HepG2 (cell line): Measurements from ENCODE around the gene DHRS1. TPM values are rescaled to one million over a fixed set of nuclear protein-coding genes. Genes with fewer than 3 reads are reported as not detected.

Experiments
- AHDC1 ChIP-seq: sonication (generic); formaldehyde crosslinking; IDR thresholded peaks from 2 replicates; pipeline ENCODE4 v1.5.1; 2020; ENCODE audit warnings: mild to moderate bottlenecking, missing genetic modification reagents, borderline replicate concordance
- ASH2L ChIP-seq: fragments of 300-600, 200-600 bp; sonication (generic); IDR thresholded peaks from 2 replicates; pipeline ENCODE4 v1.7.0; 2017; ENCODE audit warnings: low read depth, mild to moderate bottlenecking, moderate library complexity, mixed read lengths, low read length; ENCODE audit not compliant: insufficient read length
- DNMT3B ChIP-seq: conservative IDR thresholded peaks from 2 replicates; pipeline ENCODE4 v1.6.1; 2016; ENCODE audit warnings: missing biosample characterization, control low read depth
- HNF4G ChIP-seq, 2 experiments: sonication (generic) in 1 of 2; formaldehyde crosslinking in 1 of 2; IDR thresholded peaks; 2 replicates each; pipeline versions ENCODE4 v1.4.0 to v1.6.1; 2011 to 2020; ENCODE audit warnings: borderline replicate concordance in 2 of 2, low read depth in 2 of 2, mild to moderate bottlenecking in 2 of 2, low read length in 1 of 2, missing genetic modification reagents in 1 of 2, moderate library complexity in 1 of 2
- KDM2A ChIP-seq: sonication (generic); formaldehyde crosslinking; IDR thresholded peaks from 2 replicates; pipeline ENCODE4 v1.4.0; 2020; ENCODE audit warnings: low read depth, missing genetic modification reagents, borderline replicate concordance
- LRRFIP1 ChIP-seq: sonication (generic); formaldehyde crosslinking; conservative IDR thresholded peaks from 2 replicates; pipeline ENCODE4 v1.4.0; 2020; ENCODE audit warnings: missing genetic modification reagents
- NFE2L1 ChIP-seq: sonication (generic); formaldehyde crosslinking; IDR thresholded peaks from 2 replicates; pipeline ENCODE4 v1.4.0; 2020; ENCODE audit warnings: missing genetic modification reagents, mild to moderate bottlenecking, borderline replicate concordance
- NFYC ChIP-seq: IDR thresholded peaks from 2 replicates; pipeline ENCODE4 v1.6.1; 2016; ENCODE audit warnings: missing genetic modification reagents, missing compliant biosample characterization
- SATB2 ChIP-seq: sonication (generic); formaldehyde crosslinking; IDR thresholded peaks from 2 replicates; pipeline ENCODE4 v1.5.0; 2020; ENCODE audit warnings: missing genetic modification reagents
- SP4 ChIP-seq: sonication (generic); formaldehyde crosslinking; IDR thresholded peaks from 2 replicates; pipeline ENCODE4 v1.8.1; 2023; ENCODE audit warnings: mild to moderate bottlenecking, missing genetic modification reagents
- SUZ12 ChIP-seq: fragments of 150-350 bp; IDR thresholded peaks from 2 replicates; pipeline ENCODE4 v1.6.1; 2014; ENCODE audit warnings: low read depth, low read length
- TRIM24 ChIP-seq: sonication (generic); formaldehyde crosslinking; IDR thresholded peaks from 2 replicates; pipeline ENCODE4 v1.8.0; 2022; ENCODE audit warnings: mild to moderate bottlenecking, missing genetic modification reagents
- ZNF235 ChIP-seq: sonication (generic); formaldehyde crosslinking; IDR thresholded peaks from 2 replicates; pipeline ENCODE4 v1.8.1; 2023; ENCODE audit warnings: mild to moderate bottlenecking, missing genetic modification reagents, borderline replicate concordance
- ZNF253 ChIP-seq: sonication (generic); formaldehyde crosslinking; IDR thresholded peaks from 2 replicates; pipeline ENCODE4 v1.8.0; 2022; ENCODE audit warnings: mild to moderate bottlenecking, missing genetic modification reagents, borderline replicate concordance
- ZNF484 ChIP-seq: sonication (generic); formaldehyde crosslinking; IDR thresholded peaks from 2 replicates; pipeline ENCODE4 v1.5.1; 2020; ENCODE audit warnings: mild to moderate bottlenecking, low read depth, missing genetic modification reagents, borderline replicate concordance
- ZNF572 ChIP-seq: sonication (generic); formaldehyde crosslinking; IDR thresholded peaks from 2 replicates; pipeline ENCODE4 v1.5.1; 2020; ENCODE audit warnings: mild to moderate bottlenecking, missing genetic modification reagents
- ZNF883 ChIP-seq: sonication (generic); formaldehyde crosslinking; IDR thresholded peaks from 2 replicates; pipeline ENCODE4 v1.5.1; 2020; ENCODE audit warnings: mild to moderate bottlenecking, missing genetic modification reagents; ENCODE audit errors: not compliant biosample characterization
- ZSCAN12 ChIP-seq: sonication (generic); formaldehyde crosslinking; IDR thresholded peaks from 2 replicates; pipeline ENCODE4 v1.9.0; 2021; ENCODE audit warnings: mild to moderate bottlenecking, missing genetic modification reagents
- polyA plus RNA-seq, 8 experiments: library from polyadenylated mRNA; depleted of rRNA in 3 of 8; stranded (reverse) in 7 of 8; unstranded in 1 of 8; fragments of >200 nt; fragmentation: Illumina TruSeq in 4 of 8; extraction: Trizol in 4 of 8; gene quantifications; 2 replicates each; pipeline versions ENCODE4 v1.2.1 to v1.2.3, GENCODE V29; 2011 to 2016; ENCODE audit warnings: low read depth in 4 of 8, missing spikeins in 1 of 8, mixed read lengths in 1 of 8; ENCODE audit not compliant: insufficient read depth in 1 of 8
- total RNA-seq, 5 experiments: library from RNA; depleted of rRNA; stranded (reverse); fragments of >200 nt; fragmentation: Illumina TruSeq; extraction: Trizol; gene quantifications; 2 replicates each; pipeline ENCODE4 v1.2.3, GENCODE V29; 2016; ENCODE audit warnings: low read depth in 1 of 5
- TF ChIP-seq, protein P1 (sequence below): sonication (generic); formaldehyde crosslinking; IDR thresholded peaks from 2 replicates; pipeline ENCODE4 v1.4.0; 2020; ENCODE audit warnings: mild to moderate bottlenecking, missing genetic modification reagents

DHRS1 gene
- total and polyA plus RNA-seq, 2 of the 13 experiments (the other 11 are each of a cell fraction or from before 2014, with no cell fraction given): 49.8 to 60.8 TPM

- no peak for TF ChIP-seq LRRFIP1
- TF ChIP-seq ZNF883 (CRISPR knock-in tag): no peak
- TF ChIP-seq SP4 (CRISPR knock-in tag): peak; percentile 25
- TF ChIP-seq TRIM24 (CRISPR knock-in tag): 0 out of 2 replicates have a peak, but pooled peaks have one; percentile 57
- no peak for TF ChIP-seq ASH2L
- no peak for TF ChIP-seq AHDC1 (CRISPR knock-in tag)
- TF ChIP-seq NFYC: no peak; the same call in 1 of the 2 replicates
- TF ChIP-seq ZNF253 (CRISPR knock-in tag): no peak
- no peak for TF ChIP-seq ZNF484 (CRISPR knock-in tag)
- 0 out of 2 replicates have a peak, but pooled peaks have one; percentile 6 for TF ChIP-seq KDM2A (CRISPR knock-in tag)
- TF ChIP-seq HNF4G (IDR thresholded peaks at IDR 0.05; ENCODE audit: borderline replicate concordance, low read depth, low read length): no peak
- TF ChIP-seq HNF4G (CRISPR knock-in tag; IDR thresholded peaks at IDR 0.05; ENCODE audit: borderline replicate concordance, low read depth): no peak
- TF ChIP-seq, protein P1, sequence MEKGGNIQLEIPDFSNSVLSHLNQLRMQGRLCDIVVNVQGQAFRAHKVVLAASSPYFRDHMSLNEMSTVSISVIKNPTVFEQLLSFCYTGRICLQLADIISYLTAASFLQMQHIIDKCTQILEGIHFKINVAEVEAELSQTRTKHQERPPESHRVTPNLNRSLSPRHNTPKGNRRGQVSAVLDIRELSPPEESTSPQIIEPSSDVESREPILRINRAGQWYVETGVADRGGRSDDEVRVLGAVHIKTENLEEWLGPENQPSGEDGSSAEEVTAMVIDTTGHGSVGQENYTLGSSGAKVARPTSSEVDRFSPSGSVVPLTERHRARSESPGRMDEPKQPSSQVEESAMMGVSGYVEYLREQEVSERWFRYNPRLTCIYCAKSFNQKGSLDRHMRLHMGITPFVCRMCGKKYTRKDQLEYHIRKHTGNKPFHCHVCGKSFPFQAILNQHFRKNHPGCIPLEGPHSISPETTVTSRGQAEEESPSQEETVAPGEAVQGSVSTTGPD: no peak
- no peak for TF ChIP-seq SATB2
- TF ChIP-seq SUZ12: peak; percentile 25; the same call in 1 of the 2 replicates
- TF ChIP-seq DNMT3B (CRISPR knock-in tag): no peak
- no peak; the same call in 1 of the 2 replicates for TF ChIP-seq ZNF572 (CRISPR knock-in tag)
- TF ChIP-seq ZSCAN12: no peak
- TF ChIP-seq NFE2L1: peak; percentile 52; the same call in 1 of the 2 replicates
- 0 out of 2 replicates have a peak, but pooled peaks have one; percentile 11 for TF ChIP-seq ZNF235
Observed at GRCh38 chr14:24308342-24309124, 9.0 kb upstream of the DHRS1 start (continued).
